OCI-LY7 (cell line): Measurements from ENCODE around the gene ENOX2.

ENCODE experiments used
- EZH2phosphoT487 ChIP-seq: fragments of 200-600 bp; sonication (generic); IDR thresholded peaks from 2 replicates; pipeline ENCODE4 v1.6.1; 2018; ENCODE audit warnings: low read depth, borderline replicate concordance, mild to moderate bottlenecking, mixed run types, antibody characterized with exemption, low read length, moderate library complexity, mixed read lengths
- TF ChIP-seq, protein P1 (sequence below): fragments of 200-600 bp; sonication (generic); conservative IDR thresholded peaks from 2 replicates; pipeline ENCODE4 v1.5.1; 2014; ENCODE audit warnings: mild to moderate bottlenecking, antibody characterized with exemption, low read length, moderate library complexity, mixed read lengths

DNA sequence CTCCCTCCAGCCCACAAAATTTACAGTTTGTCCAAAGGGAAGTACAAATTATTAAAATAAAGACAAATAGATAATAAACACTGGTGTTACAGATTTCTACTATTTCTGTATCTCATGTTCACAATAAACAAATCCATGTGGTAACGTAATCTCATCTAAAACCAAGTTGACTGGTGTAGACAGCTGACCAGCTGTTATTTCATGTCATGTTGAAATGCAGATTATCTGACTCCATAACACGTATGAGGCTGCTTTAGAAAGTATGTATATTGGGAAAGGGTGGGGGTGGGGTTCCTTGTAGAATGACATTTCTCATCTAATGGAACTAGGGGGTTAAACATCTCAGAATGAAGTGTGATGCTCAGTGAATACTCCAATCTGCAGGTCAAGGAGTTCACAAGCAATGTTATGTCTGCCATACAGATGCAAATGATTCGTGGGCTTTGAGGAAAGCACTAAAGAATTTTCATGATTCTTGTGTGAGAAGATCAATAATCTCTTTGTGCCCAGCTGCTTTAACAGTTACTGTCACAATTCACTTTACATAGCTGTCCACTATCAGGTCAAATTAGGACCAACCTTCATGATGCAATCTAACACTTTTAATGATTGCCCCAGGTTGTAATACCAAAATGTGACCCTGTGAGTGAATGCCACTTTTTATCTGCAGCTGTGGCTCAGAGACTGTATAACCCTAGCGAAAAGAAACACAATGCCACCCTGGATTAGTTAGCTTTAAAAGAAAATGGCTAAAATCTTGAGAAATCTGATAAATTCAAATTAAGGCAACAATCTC lies 114.0 kb downstream of the ENOX2 start:
- TF ChIP-seq, protein P1, sequence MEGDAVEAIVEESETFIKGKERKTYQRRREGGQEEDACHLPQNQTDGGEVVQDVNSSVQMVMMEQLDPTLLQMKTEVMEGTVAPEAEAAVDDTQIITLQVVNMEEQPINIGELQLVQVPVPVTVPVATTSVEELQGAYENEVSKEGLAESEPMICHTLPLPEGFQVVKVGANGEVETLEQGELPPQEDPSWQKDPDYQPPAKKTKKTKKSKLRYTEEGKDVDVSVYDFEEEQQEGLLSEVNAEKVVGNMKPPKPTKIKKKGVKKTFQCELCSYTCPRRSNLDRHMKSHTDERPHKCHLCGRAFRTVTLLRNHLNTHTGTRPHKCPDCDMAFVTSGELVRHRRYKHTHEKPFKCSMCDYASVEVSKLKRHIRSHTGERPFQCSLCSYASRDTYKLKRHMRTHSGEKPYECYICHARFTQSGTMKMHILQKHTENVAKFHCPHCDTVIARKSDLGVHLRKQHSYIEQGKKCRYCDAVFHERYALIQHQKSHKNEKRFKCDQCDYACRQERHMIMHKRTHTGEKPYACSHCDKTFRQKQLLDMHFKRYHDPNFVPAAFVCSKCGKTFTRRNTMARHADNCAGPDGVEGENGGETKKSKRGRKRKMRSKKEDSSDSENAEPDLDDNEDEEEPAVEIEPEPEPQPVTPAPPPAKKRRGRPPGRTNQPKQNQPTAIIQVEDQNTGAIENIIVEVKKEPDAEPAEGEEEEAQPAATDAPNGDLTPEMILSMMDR: no peak
- no peak for TF ChIP-seq EZH2phosphoT487
